Caco-2 (cell line): Measurements from ENCODE around the gene CASP7. TPM values are rescaled to one million over a fixed set of nuclear protein-coding genes. Genes with fewer than 3 reads are reported as not detected.
"Not testable (repeated sequence)": the region's sequence is repeated elsewhere in the genome, so short reads cannot be mapped to it uniquely, and the experiment has no call there.

Experiments used
- BruUV-seq: library from RNA; stranded (reverse); fragments of 400-500 nt; replicated peaks from 2 replicates; lab custom pipeline; 2021; lab: Mats Ljungman, UMichigan
- CTCF ChIA-PET: fragments of 300-600 bp; sonication (Branson Sonifier 250); formaldehyde crosslinking; loops from one replicate; lab custom pipeline; 2022; ENCODE audit warnings: antibody characterized with exemption; lab: Charles Lee
- POLR2A ChIA-PET: fragments of 300-600 bp; sonication (Branson Sonifier 250); formaldehyde crosslinking; loops from one replicate; lab custom pipeline; 2022; ENCODE audit warnings: antibody characterized with exemption; lab: Charles Lee
- DNase-seq, 2 experiments: peaks; one replicate each; pipeline versions ENCODE4 v3.0.0 to v3.0.0-alpha.2; 2020 to 2022
- H3K27me3 ChIP-seq: replicated peaks from 2 replicates; pipeline ENCODE4 v1.6.0; 2011; ENCODE audit warnings: low read length; ENCODE audit not compliant: control insufficient read depth, insufficient read depth
- H3K36me3 ChIP-seq: 2 replicates; pipeline ENCODE4 v1.5.1; 2011; ENCODE audit warnings: low read length; ENCODE audit not compliant: control insufficient read depth, insufficient read depth
- H3K4me1 ChIP-seq: fragments of 250-450 bp; sonication (Bioruptor Pico); 2 replicates; pipeline ENCODE4 v1.5.1; 2020; ENCODE audit warnings: mild to moderate bottlenecking
- H3K4me3 ChIP-seq: 2 replicates; pipeline ENCODE4 v1.5.1; 2011; ENCODE audit warnings: low read depth, mild to moderate bottlenecking, control low read depth, low read length
- H3K9me3 ChIP-seq: fragments of 250-450 bp; sonication (Bioruptor Pico); 2 replicates; pipeline ENCODE4 v1.5.1; 2020; ENCODE audit warnings: mild to moderate bottlenecking, moderate library complexity
- H3K27ac Mint-ChIP-seq: one replicate; pipeline ENCODE4 v1.8.0; 2022; ENCODE audit warnings: mixed read lengths; ENCODE audit not compliant: unreplicated experiment
- H3K27me3 Mint-ChIP-seq: one replicate; pipeline ENCODE4 v1.8.0; 2022; ENCODE audit warnings: mixed read lengths; ENCODE audit not compliant: insufficient read depth, unreplicated experiment
- H3K36me3 Mint-ChIP-seq: one replicate; pipeline ENCODE4 v1.8.0; 2022; ENCODE audit warnings: mild to moderate bottlenecking, mixed read lengths; ENCODE audit not compliant: insufficient read depth, unreplicated experiment
- H3K4me1 Mint-ChIP-seq: one replicate; pipeline ENCODE4 v1.8.0; 2022; ENCODE audit warnings: low read depth, mixed read lengths; ENCODE audit not compliant: unreplicated experiment
- H3K4me3 Mint-ChIP-seq: one replicate; pipeline ENCODE4 v1.8.0; 2022; ENCODE audit warnings: mild to moderate bottlenecking, moderate library complexity, mixed read lengths; ENCODE audit not compliant: unreplicated experiment
- H3K9me3 Mint-ChIP-seq: one replicate; pipeline ENCODE4 v1.8.0; 2022; ENCODE audit warnings: mixed read lengths; ENCODE audit not compliant: unreplicated experiment
- CTCF ChIP-seq, 2 experiments: fragments of 200-600 bp in 1 of 2; IDR thresholded peaks; 1 replicate in 1 of 2; 2 replicates in 1 of 2; pipeline versions ENCODE4 v1.5.1 to v1.8.0; 2011 to 2022; ENCODE audit warnings: antibody characterized with exemption in 1 of 2, control low read depth in 1 of 2, inconsistent platforms in 1 of 2, low read depth in 1 of 2, low read length in 1 of 2, mild to moderate bottlenecking in 1 of 2, moderate library complexity in 1 of 2; ENCODE audit not compliant: insufficient read depth in 1 of 2, severe bottlenecking in 1 of 2, unreplicated experiment in 1 of 2
- intact Hi-C: fragments of 100-400 bp; cut with micrococcal nuclease; formaldehyde crosslinking; loops from one replicate; pipeline ENCODE4 v1.10.0; 2022; ENCODE audit not compliant: unreplicated experiment
- total RNA-seq: library from RNA; stranded (reverse); gene quantifications from 2 replicates; pipeline ENCODE4 v1.2.3, GENCODE V29; 2022

CASP7 gene
- total RNA-seq, 1 experiment from 2014 or later, result 23.9 TPM

GRCh38 chr10:113651021-113651420 lies 28.7 kb upstream of the CASP7 start:
- no peak overlapping the region for H3K4me3 Mint-ChIP-seq
- 0 out of 2 replicates have a peak, but pooled peaks cover 1% of the 10 kb centered on the region for H3K27me3 ChIP-seq
- CTCF ChIA-PET, result no interaction called here

GRCh38 chr10:113651898-113652297 lies 27.8 kb upstream of the CASP7 start:
- no peak for DNase-seq
- Histone ChIP-seq H3K4me3 (no peak overlapping the region), H3K4me1 (no peaks in the 10 kb centered on the region), H3K27me3 (0 out of 2 replicates have a peak, but pooled peaks cover 1% of the 10 kb centered on the region), H3K36me3 (no peaks in the 10 kb centered on the region), H3K9me3 (no peaks in the 10 kb centered on the region)
- Mint-ChIP-seq H3K36me3 (no peaks in the 10 kb centered on the region), H3K27ac (no peak overlapping the region), H3K4me3 (no peak overlapping the region), H3K9me3 (no peaks in the 10 kb centered on the region), H3K27me3 (peaks cover 8% of the 10 kb centered on the region), H3K4me1 (no peaks in the 10 kb centered on the region)
- ChIA-PET CTCF (no interaction called here), POLR2A (no interaction called here)
- TF ChIP-seq CTCF (IDR thresholded peaks at IDR 0.05; ENCODE audit: insufficient read depth in 1 of 2, low read depth in 1 of 2, low read length in 1 of 2, severe bottlenecking in 1 of 2, unreplicated experiment in 1 of 2), result no peak
- intact Hi-C loops, result no loop called here
- no TSS peak for BruUV-seq

More at GRCh38 chr10:113651021-113651420, 28.7 kb upstream of the CASP7 start:
- Histone ChIP-seq H3K36me3 (no peaks in the 10 kb centered on the region), H3K4me1 (no peaks in the 10 kb centered on the region), H3K4me3 (no peak overlapping the region), H3K9me3 (no peaks in the 10 kb centered on the region)
- no peak for DNase-seq
- intact Hi-C loops, result no loop called here
- POLR2A ChIA-PET, result no interaction called here
- Mint-ChIP-seq H3K27me3 (peaks cover 8% of the 10 kb centered on the region), H3K9me3 (no peaks in the 10 kb centered on the region), H3K36me3 (no peaks in the 10 kb centered on the region), H3K27ac (no peak overlapping the region), H3K4me1 (no peaks in the 10 kb centered on the region)
- BruUV-seq, result no TSS peak
- TF ChIP-seq CTCF (IDR thresholded peaks at IDR 0.05; ENCODE audit: insufficient read depth in 1 of 2, low read depth in 1 of 2, low read length in 1 of 2, severe bottlenecking in 1 of 2, unreplicated experiment in 1 of 2), result no peak

GRCh38 chr10:113652456-113652855 lies 27.3 kb upstream of the CASP7 start:
- H3K27me3 Mint-ChIP-seq, POLR2A ChIA-PET, H3K4me3 ChIP-seq, H3K36me3 Mint-ChIP-seq, H3K4me3 Mint-ChIP-seq, CTCF ChIA-PET, H3K27ac Mint-ChIP-seq, H3K9me3 Mint-ChIP-seq, H3K4me1 Mint-ChIP-seq, intact Hi-C loops, H3K4me1 ChIP-seq, BruUV-seq, DNase-seq, H3K27me3 ChIP-seq, H3K36me3 ChIP-seq, H3K9me3 ChIP-seq: not testable (repeated sequence)

- Histone ChIP-seq H3K36me3 (no peaks in the 10 kb centered on the region), H3K27me3 (peaks cover 2% of the 10 kb centered on the region; the same call in 1 of the 2 replicates), H3K4me1 (no peaks in the 10 kb centered on the region), H3K4me3 (no peak overlapping the region), H3K9me3 (no peaks in the 10 kb centered on the region)
- no peak overlapping the region for H3K27ac Mint-ChIP-seq
- no peak for TF ChIP-seq CTCF (IDR thresholded peaks at IDR 0.05; ENCODE audit: insufficient read depth in 1 of 2, low read depth in 1 of 2, low read length in 1 of 2, severe bottlenecking in 1 of 2, unreplicated experiment in 1 of 2)
- peaks cover 8% of the 10 kb centered on the region for H3K27me3 Mint-ChIP-seq
- CTCF ChIA-PET, result no interaction called here
- H3K4me3 Mint-ChIP-seq, result no peak overlapping the region
- no peak for DNase-seq
- POLR2A ChIA-PET, result no interaction called here
- no peaks in the 10 kb centered on the region for H3K9me3 Mint-ChIP-seq
- no TSS peak for BruUV-seq
- intact Hi-C loops, result no loop called here
- H3K4me1 Mint-ChIP-seq, result no peaks in the 10 kb centered on the region
- H3K36me3 Mint-ChIP-seq, result no peaks in the 10 kb centered on the region
Measured at GRCh38 chr10:113656896-113657295, 22.8 kb upstream of the CASP7 start.
